Activated B cell treated with CpG ODN at 0.5 μM for 24 hours (primary cell): ENCODE results near the gene CALN1. TPM values are rescaled to one million over a fixed set of nuclear protein-coding genes. Genes with fewer than 3 reads are reported as not detected.
"Not testable (repeated sequence)": the region's sequence is repeated elsewhere in the genome, so short reads cannot be mapped to it uniquely, and the experiment has no call there.

Experiments
- ATAC-seq: fragments of 200-7000 bp; cut with Tn5 transposase; one replicate; pipeline ENCODE4 v1.10.0; 2021; ENCODE audit warnings: low read depth, mild to moderate bottlenecking, moderate library complexity
- CTCF ChIA-PET: fragments of 350-600 bp; sonication (Branson Sonifier 250); formaldehyde crosslinking; loops from one replicate; lab custom pipeline; 2021; ENCODE audit warnings: antibody characterized with exemption; lab: Charles Lee
- POLR2A ChIA-PET: fragments of 350-600 bp; sonication (Branson Sonifier 250); formaldehyde crosslinking; loops from one replicate; lab custom pipeline; 2021; ENCODE audit warnings: antibody characterized with exemption; lab: Charles Lee
- DNase-seq: peaks from one replicate; pipeline ENCODE4 v3.0.0; 2022
- H3K27ac Mint-ChIP-seq: one replicate; pipeline ENCODE4 v1.8.0; 2020; ENCODE audit warnings: mixed read lengths
- H3K27me3 Mint-ChIP-seq: one replicate; pipeline ENCODE4 v1.8.0; 2021; ENCODE audit warnings: mixed read lengths
- H3K36me3 Mint-ChIP-seq: one replicate; pipeline ENCODE4 v1.8.0; 2021; ENCODE audit warnings: low read depth, mixed read lengths
- H3K4me1 Mint-ChIP-seq: one replicate; pipeline ENCODE4 v1.8.0; 2021; ENCODE audit warnings: mixed read lengths
- H3K4me3 Mint-ChIP-seq: one replicate; pipeline ENCODE4 v1.8.0; 2020; ENCODE audit warnings: mild to moderate bottlenecking, mixed read lengths
- H3K9me3 Mint-ChIP-seq: one replicate; pipeline ENCODE4 v1.8.0; 2020; ENCODE audit warnings: mixed read lengths
- intact Hi-C: fragments of 100-400 bp; cut with micrococcal nuclease; formaldehyde crosslinking; loops from one replicate; pipeline ENCODE4 v1.15.1; 2024
- total RNA-seq: library from RNA; stranded (reverse); gene quantifications from 2 replicates; pipeline ENCODE4 v1.2.3, GENCODE V29; 2022
- TF ChIP-seq, protein P1 (sequence below): fragments of 200-600 bp; IDR thresholded peaks from one replicate; pipeline ENCODE4 v1.8.0; 2022; ENCODE audit warnings: antibody characterized with exemption, mild to moderate bottlenecking

Gene CALN1
- total RNA-seq, 1 donor from 2014 or later: not detected

DNA sequence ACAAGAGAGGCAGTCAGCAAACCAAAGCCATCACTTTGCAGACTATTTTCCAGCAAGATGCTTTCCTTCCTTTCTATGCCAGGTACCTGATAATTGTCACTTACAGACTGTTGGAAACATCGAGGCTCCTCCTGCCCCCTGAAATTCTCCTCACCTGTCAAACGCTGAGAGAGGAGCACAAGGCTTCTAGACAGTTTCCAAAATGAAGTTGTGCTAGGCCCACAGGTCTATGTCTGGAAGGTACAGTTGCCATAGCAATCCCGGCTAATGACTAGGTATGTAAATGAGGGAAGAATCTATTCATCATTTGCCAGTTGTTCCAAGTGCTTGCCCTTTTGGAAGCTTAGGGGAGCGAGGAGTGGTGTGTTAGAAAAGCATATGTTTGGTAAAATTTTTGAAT, 334.4 kb downstream of the CALN1 start:
- POLR2A ChIA-PET: no interaction called here
- TF ChIP-seq, protein P1, sequence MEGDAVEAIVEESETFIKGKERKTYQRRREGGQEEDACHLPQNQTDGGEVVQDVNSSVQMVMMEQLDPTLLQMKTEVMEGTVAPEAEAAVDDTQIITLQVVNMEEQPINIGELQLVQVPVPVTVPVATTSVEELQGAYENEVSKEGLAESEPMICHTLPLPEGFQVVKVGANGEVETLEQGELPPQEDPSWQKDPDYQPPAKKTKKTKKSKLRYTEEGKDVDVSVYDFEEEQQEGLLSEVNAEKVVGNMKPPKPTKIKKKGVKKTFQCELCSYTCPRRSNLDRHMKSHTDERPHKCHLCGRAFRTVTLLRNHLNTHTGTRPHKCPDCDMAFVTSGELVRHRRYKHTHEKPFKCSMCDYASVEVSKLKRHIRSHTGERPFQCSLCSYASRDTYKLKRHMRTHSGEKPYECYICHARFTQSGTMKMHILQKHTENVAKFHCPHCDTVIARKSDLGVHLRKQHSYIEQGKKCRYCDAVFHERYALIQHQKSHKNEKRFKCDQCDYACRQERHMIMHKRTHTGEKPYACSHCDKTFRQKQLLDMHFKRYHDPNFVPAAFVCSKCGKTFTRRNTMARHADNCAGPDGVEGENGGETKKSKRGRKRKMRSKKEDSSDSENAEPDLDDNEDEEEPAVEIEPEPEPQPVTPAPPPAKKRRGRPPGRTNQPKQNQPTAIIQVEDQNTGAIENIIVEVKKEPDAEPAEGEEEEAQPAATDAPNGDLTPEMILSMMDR: no peak
- peaks cover 5% of the 10 kb centered on the region for H3K9me3 Mint-ChIP-seq
- no peak overlapping the region for H3K4me3 Mint-ChIP-seq
- no peaks in the 10 kb centered on the region for H3K4me1 Mint-ChIP-seq
- DNase-seq: no peak
- CTCF ChIA-PET: no interaction called here
- no peaks in the 10 kb centered on the region for H3K36me3 Mint-ChIP-seq
- ATAC-seq: no peak
- H3K27me3 Mint-ChIP-seq: no peaks in the 10 kb centered on the region
- H3K27ac Mint-ChIP-seq: no peak overlapping the region
- intact Hi-C loops: no loop called here

DNA sequence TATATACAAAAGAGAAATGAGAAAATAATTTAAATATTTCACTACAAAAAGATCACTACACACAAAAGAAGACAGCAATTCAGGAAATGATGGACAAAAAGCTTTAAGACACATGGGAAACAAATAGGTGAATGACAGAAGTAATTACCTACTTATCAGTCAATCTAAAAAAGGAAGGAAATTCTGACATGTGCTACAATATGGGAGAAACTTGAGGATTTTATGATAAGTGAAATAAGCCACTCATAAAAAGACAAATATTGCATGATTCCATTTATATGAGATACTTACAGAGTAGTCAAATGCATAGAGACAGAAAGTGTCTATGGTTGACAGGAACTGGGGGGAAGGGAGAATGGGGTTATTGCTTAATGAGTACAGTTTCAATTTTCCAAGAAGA, 339.2 kb downstream of the CALN1 start:
- Mint-ChIP-seq H3K4me1 (no peaks in the 10 kb centered on the region), H3K27me3 (no peaks in the 10 kb centered on the region), H3K9me3 (peaks cover 15% of the 10 kb centered on the region), H3K4me3 (no peak overlapping the region), H3K36me3 (no peaks in the 10 kb centered on the region), H3K27ac (no peak overlapping the region)
- no peak for ATAC-seq
- intact Hi-C loops: no loop called here
- DNase-seq: no peak
- POLR2A ChIA-PET: no interaction called here
- CTCF ChIA-PET: no interaction called here
- TF ChIP-seq, protein P1: no peak

DNA sequence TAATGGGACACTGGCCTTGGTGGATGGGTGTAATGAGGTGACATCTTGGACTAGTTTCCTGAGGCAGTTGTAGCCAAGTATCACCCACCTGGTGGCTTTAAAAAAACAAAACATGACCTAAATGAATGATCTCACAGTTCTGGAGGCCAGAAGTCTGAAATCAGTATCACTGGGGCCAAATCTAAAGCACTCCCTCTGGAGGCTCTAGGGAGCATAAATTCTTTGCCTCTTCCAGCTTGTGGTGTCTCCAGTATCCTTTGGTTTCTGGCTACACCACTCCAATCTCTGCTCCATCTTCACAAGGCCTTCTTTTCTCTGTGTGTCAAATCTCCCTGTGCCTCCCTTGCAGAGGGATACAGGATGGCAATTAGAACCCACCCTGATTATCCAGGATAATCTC, 342.9 kb downstream of the CALN1 start:
- no peaks in the 10 kb centered on the region for H3K4me1 Mint-ChIP-seq
- H3K9me3 Mint-ChIP-seq: peaks cover 15% of the 10 kb centered on the region
- ATAC-seq (no peak), DNase-seq (no peak)
- no peak overlapping the region for H3K27ac Mint-ChIP-seq
- H3K4me3 Mint-ChIP-seq: no peak overlapping the region
- ChIA-PET CTCF (no interaction called here), POLR2A (no interaction called here)
- intact Hi-C loops: no loop called here
- TF ChIP-seq, protein P1: no peak
- no peaks in the 10 kb centered on the region for H3K27me3 Mint-ChIP-seq
- no peaks in the 10 kb centered on the region for H3K36me3 Mint-ChIP-seq

DNA sequence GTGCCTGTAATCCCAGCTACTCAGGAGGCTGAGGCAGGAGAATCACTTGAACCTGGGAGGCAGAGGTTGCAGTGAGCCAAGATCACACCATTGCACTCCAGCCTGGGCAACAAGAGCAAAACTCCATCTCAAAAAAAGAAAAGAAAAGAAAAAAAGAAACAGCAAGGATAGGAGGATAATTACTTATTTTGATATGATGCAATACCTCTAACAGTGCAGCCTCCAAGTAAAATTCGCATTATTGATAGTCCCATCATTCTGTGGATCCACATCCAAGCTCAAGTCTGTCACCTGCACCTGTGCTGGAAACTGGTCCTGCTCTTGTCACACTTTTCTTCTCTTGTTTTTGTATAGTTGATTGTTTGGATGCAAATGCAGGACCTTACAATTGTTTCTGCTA, 346.4 kb downstream of the CALN1 start:
- H3K36me3 Mint-ChIP-seq, CTCF ChIA-PET, intact Hi-C loops, H3K9me3 Mint-ChIP-seq, H3K27ac Mint-ChIP-seq, H3K27me3 Mint-ChIP-seq, H3K4me1 Mint-ChIP-seq, POLR2A ChIA-PET, H3K4me3 Mint-ChIP-seq, DNase-seq, ATAC-seq: not testable (repeated sequence)

DNA sequence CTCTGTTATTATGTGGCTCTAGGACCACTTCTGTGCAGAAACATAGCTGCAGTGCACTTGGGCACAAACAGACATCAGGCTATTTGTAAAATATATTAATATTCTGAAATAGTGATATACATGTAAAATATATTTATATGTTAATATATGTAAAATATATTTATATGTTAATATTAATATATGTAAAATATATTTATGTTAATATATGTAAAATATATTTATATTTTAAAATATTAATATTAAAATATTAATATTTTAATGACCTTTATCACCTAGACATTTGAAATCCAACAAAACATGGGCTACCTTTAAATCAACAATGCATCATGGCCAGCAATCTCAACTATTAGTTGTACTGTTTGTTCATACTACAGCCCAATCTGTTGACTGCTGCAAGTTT, 347.2 kb downstream of the CALN1 start:
- H3K36me3 Mint-ChIP-seq: no peaks in the 10 kb centered on the region
- CTCF ChIA-PET: no interaction called here

DNA sequence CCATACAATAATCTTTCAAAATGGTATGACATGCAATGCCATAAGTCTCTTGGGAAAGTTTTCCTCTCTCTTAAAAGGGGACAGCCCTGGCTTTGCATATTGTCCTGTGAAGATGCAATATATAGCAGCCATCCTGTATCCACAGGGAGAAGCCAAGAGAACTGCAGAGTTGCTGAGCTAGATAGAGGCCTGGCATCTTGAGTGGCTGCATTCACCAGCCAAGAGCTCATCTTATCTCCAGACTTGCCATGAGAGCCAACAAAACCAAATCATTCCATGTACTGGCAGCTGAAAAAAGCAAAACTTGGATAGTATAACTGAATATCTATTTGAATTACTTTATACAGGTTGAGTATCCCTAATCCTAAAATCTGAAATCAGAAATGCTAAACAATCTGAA, 348.8 kb downstream of the CALN1 start:
- ATAC-seq (no peak), DNase-seq (no peak)
- no peak overlapping the region for H3K4me3 Mint-ChIP-seq
- no peaks in the 10 kb centered on the region for H3K27me3 Mint-ChIP-seq
- H3K36me3 Mint-ChIP-seq: no peaks in the 10 kb centered on the region
- no peaks in the 10 kb centered on the region for H3K9me3 Mint-ChIP-seq
- H3K27ac Mint-ChIP-seq: no peak overlapping the region
- ChIA-PET CTCF (no interaction called here), POLR2A (no interaction called here)
- TF ChIP-seq, protein P1: no peak
- no peaks in the 10 kb centered on the region for H3K4me1 Mint-ChIP-seq
- intact Hi-C loops: no loop called here

More for the DNA sequence above, 347.2 kb downstream of the CALN1 start:
- ATAC-seq (no peak), DNase-seq (no peak)
- H3K27ac Mint-ChIP-seq: no peak overlapping the region
- POLR2A ChIA-PET: no interaction called here
- no peaks in the 10 kb centered on the region for H3K9me3 Mint-ChIP-seq
- intact Hi-C loops: no loop called here
- no peaks in the 10 kb centered on the region for H3K4me1 Mint-ChIP-seq
- no peaks in the 10 kb centered on the region for H3K27me3 Mint-ChIP-seq
- TF ChIP-seq, protein P1: no peak
- H3K4me3 Mint-ChIP-seq: no peak overlapping the region
